Sigmoid colon (tissue), 3 donors: Measurements from ENCODE around the gene GPX8.

ENCODE experiments used
- CTCF ChIP-seq, 4 experiments: fragments of 450-650 bp in 3 of 4; fragments of 200-600 bp in 1 of 4; IDR thresholded peaks; one replicate each; pipeline ENCODE4 v1.5.1; 2016 to 2019; ENCODE audit warnings: antibody characterized with exemption in 4 of 4, mild to moderate bottlenecking in 3 of 4, moderate library complexity in 2 of 4
- POLR2A ChIP-seq, 2 donors: fragments of 450-650 bp; IDR thresholded peaks; one replicate each; pipeline ENCODE4 v1.6.1; 2016; ENCODE audit warnings: antibody characterized with exemption in 2 of 2, mild to moderate bottlenecking in 2 of 2, moderate library complexity in 2 of 2

- TF ChIP-seq CTCF (IDR thresholded peaks at IDR 0.05) (no peak), POLR2A (IDR thresholded peaks at IDR 0.05) (no peak)
Observed at GRCh38 chr5:55180016-55180415, 20.0 kb downstream of the GPX8 start.
